Ascending aorta (tissue), 2 donors: ENCODE measurements around the gene EMILIN3. TPM values are rescaled to one million over a fixed set of nuclear protein-coding genes. Genes with fewer than 3 reads are reported as not detected.
A peak's percentile ranks its signal among the peaks of the same experiment; 100 is the strongest.

Experiments used
- DNase-seq, 2 donors: peaks; one replicate each; pipeline ENCODE4 v3.0.0-alpha.2; 2019; ENCODE audit warnings: low spot score in 2 of 2
- H3K27ac ChIP-seq, 2 donors: fragments of 200-600 bp; sonication (generic); one replicate each; pipeline ENCODE4 v1.5.1; 2016 to 2017; ENCODE audit warnings: mild to moderate bottlenecking in 1 of 2
- H3K27me3 ChIP-seq: fragments of 200-600 bp; sonication (generic); one replicate; pipeline ENCODE4 v1.5.1; 2017
- H3K36me3 ChIP-seq, 2 donors: fragments of 200-600 bp; sonication (generic); one replicate each; pipeline ENCODE4 v1.5.1; 2016
- H3K4me1 ChIP-seq, 2 donors: fragments of 200-600 bp; sonication (generic); one replicate each; pipeline ENCODE4 v1.5.1; 2016 to 2017; ENCODE audit warnings: mild to moderate bottlenecking in 1 of 2
- H3K4me3 ChIP-seq, 2 donors: fragments of 200-600 bp; sonication (generic); one replicate each; pipeline ENCODE4 v1.5.1; 2016 to 2017; ENCODE audit warnings: mild to moderate bottlenecking in 1 of 2
- H3K9me3 ChIP-seq, 2 donors: fragments of 200-600 bp; sonication (generic); one replicate each; pipeline ENCODE4 v1.5.1; 2016
- intact Hi-C: fragments of 100-400 bp; cut with DNase I; formaldehyde crosslinking; loops from one replicate; pipeline ENCODE4 v1.15.1; 2023
- total RNA-seq: library from RNA; depleted of rRNA; stranded (reverse); fragments of >200 nt; gene quantifications from one replicate; pipeline ENCODE4 v1.1.0, GENCODE V29; 2016
- TF ChIP-seq, protein P1 (sequence below), 3 experiments: fragments of 200-600 bp in 2 of 3; fragments of 450-650 bp in 1 of 3; sonication (generic) in 2 of 3; IDR thresholded peaks; one replicate each; pipeline ENCODE4 v1.5.1; 2016 to 2019; ENCODE audit warnings: antibody characterized with exemption in 3 of 3, mild to moderate bottlenecking in 1 of 3, moderate library complexity in 1 of 3

Gene EMILIN3
- total RNA-seq, 1 donor from 2014 or later = 0.53 TPM

DNA sequence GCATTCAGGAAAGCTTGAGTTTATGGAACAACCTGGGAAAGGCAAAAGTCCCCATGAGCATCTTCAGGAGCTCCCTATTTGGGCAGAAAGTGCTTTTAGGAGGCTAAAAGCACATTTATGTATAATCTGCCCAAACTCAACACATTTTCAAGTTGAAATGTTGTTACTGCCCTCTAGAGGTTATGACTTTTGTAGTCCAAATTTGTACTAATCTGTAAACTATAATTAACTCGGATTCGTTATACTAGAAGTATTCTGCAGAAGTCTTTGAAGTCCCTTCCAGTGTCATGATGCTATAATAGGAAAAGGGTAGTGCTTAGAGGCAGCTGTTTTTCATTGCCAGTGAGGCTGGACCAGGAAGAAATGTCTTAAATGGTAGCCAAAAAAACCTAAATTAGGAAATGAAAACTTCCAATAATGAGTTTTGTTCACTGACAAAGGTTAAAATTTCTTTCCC is 44.8 kb upstream of the EMILIN3 start:
- Histone ChIP-seq H3K9me3 (no peaks in the 10 kb centered on the region), H3K27ac (peak overlapping the region; percentile 73 to 76), H3K36me3 (peaks cover 72 to 84% of the 10 kb centered on the region in 2 donors), H3K4me3 (no peak overlapping the region), H3K27me3 (no peaks in the 10 kb centered on the region), H3K4me1 (peaks cover 0 to 9% of the 10 kb centered on the region in 2 donors)
- DNase-seq = no peak
- intact Hi-C loops = loop anchor here (1.0 to 5.0 kb wide), 3 partner anchors 71 to 274 kb away; partner anchors contain the start of genes LPIN3 and PLCG1
- TF ChIP-seq, protein P1, sequence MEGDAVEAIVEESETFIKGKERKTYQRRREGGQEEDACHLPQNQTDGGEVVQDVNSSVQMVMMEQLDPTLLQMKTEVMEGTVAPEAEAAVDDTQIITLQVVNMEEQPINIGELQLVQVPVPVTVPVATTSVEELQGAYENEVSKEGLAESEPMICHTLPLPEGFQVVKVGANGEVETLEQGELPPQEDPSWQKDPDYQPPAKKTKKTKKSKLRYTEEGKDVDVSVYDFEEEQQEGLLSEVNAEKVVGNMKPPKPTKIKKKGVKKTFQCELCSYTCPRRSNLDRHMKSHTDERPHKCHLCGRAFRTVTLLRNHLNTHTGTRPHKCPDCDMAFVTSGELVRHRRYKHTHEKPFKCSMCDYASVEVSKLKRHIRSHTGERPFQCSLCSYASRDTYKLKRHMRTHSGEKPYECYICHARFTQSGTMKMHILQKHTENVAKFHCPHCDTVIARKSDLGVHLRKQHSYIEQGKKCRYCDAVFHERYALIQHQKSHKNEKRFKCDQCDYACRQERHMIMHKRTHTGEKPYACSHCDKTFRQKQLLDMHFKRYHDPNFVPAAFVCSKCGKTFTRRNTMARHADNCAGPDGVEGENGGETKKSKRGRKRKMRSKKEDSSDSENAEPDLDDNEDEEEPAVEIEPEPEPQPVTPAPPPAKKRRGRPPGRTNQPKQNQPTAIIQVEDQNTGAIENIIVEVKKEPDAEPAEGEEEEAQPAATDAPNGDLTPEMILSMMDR (IDR thresholded peaks at IDR 0.05) = peak; percentile 15 to 47 (median 45)

DNA sequence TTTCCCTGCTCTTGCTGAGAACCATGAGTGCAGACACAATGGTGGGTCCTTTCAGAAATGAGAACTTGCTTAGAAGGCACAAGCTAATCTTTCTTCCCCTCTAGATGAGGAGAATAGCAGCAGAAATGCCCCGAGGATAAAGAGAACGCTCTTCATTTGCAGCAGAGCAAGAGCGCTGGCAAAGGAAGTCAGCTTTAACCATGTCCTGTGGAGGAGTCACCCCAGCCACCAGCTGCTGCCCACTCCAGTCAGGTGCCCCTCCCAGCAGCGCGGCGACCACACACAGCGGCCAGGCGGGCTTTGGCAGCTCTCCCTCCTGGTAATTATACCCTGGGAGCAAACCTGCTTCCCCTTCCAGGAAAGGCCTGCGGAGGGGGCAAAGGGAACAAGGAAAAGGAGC is 42.4 kb upstream of the EMILIN3 start:
- no peaks in the 10 kb centered on the region for H3K27me3 ChIP-seq
- no peaks in the 10 kb centered on the region for H3K9me3 ChIP-seq
- no peak overlapping the region for H3K27ac ChIP-seq
- TF ChIP-seq, protein P1 (IDR thresholded peaks at IDR 0.05) = no peak
- intact Hi-C loops = no loop called here
- no peak overlapping the region for H3K4me3 ChIP-seq
- no peak for DNase-seq
- peaks cover 0 to 9% of the 10 kb centered on the region in 2 donors for H3K4me1 ChIP-seq
- H3K36me3 ChIP-seq = peaks cover 74 to 84% of the 10 kb centered on the region in 2 donors

DNA sequence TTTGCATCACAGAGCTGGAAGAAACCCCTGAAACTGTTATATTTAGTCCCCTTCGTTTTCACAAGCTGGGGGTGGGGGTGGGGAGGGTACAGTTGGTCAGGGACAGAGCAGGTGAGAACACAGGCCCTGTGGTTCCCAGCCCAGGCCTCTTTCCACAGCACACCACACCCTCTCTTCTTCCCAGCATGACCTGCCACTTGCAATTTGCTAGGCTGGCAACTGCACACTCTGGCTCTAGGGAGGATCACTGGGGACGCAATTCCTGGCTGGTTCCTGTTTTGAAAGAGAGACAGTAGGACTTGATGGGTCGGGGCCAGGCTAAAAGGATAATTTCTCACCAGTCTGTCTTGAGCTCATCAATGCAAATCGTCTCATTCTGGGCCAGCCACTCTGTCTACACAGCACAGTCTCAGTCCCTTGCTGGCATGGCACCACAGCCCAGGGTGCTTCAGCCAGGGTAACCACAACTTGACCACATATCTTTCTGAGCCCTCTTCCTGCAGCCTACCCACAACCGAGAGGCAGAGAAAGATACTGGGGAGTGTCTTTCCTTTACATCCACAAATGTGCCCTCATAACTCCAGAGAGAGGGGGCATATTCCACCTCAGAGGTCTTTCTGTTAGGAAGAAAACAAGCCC is 41.7 kb upstream of the EMILIN3 start:
- no peak for DNase-seq
- peaks cover 77 to 84% of the 10 kb centered on the region in 2 donors for H3K36me3 ChIP-seq
- H3K27me3 ChIP-seq = no peaks in the 10 kb centered on the region
- no peak overlapping the region for H3K4me3 ChIP-seq
- no peak overlapping the region for H3K27ac ChIP-seq
- intact Hi-C loops = no loop called here
- H3K4me1 ChIP-seq = peaks cover 0 to 9% of the 10 kb centered on the region in 2 donors
- TF ChIP-seq, protein P1 (IDR thresholded peaks at IDR 0.05) = no peak
- H3K9me3 ChIP-seq = no peaks in the 10 kb centered on the region

DNA sequence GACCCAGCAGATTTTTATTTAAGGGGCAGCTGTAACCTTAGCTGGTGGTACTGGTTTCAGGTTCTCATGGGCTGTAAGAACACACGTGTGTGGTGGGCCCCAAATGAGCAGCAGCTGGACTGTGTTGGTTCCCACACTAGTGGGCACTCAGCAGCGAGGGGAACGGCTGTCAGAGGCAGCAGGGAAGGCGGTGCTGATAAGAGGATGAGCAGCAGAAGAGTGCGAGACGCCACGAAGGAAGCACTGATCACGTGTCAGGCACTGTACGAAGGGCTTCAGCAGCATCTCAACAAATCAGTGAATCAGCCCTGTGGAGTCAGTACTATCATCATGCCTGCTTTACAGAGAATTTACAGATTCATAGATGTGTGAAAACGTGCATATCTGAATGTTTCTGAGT is 41.0 kb upstream of the EMILIN3 start:
- intact Hi-C loops = no loop called here
- Histone ChIP-seq H3K27me3 (no peaks in the 10 kb centered on the region), H3K4me1 (peaks cover 0 to 9% of the 10 kb centered on the region in 2 donors), H3K9me3 (no peaks in the 10 kb centered on the region), H3K27ac (no peak overlapping the region), H3K36me3 (peaks cover 73 to 82% of the 10 kb centered on the region in 2 donors), H3K4me3 (no peak overlapping the region)
- no peak for DNase-seq
- TF ChIP-seq, protein P1 (IDR thresholded peaks at IDR 0.05) = no peak

DNA sequence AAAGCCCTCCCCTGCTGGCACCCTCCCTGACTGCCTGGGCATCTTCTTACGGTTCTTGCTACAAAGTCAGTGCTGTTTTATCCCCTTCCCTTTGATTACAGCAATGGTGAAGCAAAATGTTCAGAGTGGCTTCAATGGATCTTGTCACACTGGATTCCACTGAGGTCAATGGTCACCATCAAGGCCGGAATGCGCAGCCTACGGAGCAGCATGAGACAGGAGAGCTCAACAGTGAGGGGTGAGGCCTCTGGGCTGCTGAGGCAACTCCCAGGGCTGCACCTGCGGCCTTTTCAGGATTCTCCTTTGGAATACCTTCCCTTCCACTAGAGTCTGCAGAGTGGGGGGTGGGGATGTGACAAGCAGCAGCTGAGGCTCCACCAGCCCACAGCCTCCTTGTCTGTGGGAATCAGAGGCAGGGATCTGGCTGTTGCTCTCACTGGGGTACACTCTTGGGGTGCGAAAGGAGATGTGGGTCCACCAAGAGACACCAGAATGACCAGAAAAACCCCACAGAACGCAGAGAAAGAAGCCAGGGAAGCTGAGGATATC is 40.4 kb upstream of the EMILIN3 start:
- TF ChIP-seq, protein P1 (IDR thresholded peaks at IDR 0.05) = no peak
- DNase-seq = no peak
- no peaks in the 10 kb centered on the region for H3K27me3 ChIP-seq
- no peak overlapping the region for H3K27ac ChIP-seq
- H3K9me3 ChIP-seq = no peaks in the 10 kb centered on the region
- no peak overlapping the region for H3K4me3 ChIP-seq
- peaks cover 0 to 8% of the 10 kb centered on the region in 2 donors for H3K4me1 ChIP-seq
- intact Hi-C loops = no loop called here
- peaks cover 73 to 82% of the 10 kb centered on the region in 2 donors for H3K36me3 ChIP-seq
